Fibroblast of lung (primary cell): ENCODE data around the gene SLC23A3. TPM values are rescaled to one million over a fixed set of nuclear protein-coding genes. Genes with fewer than 3 reads are reported as not detected.

Experiments
- DNase-seq, 2 donors: peaks; one replicate each; pipeline versions ENCODE4 v3.0.0 to v3.0.0-alpha.2; 2010; ENCODE audit warnings: low read depth in 2 of 2
- H2AFZ ChIP-seq: 2 replicates; pipeline ENCODE4 v1.5.1; 2012; ENCODE audit warnings: low read length, control low read depth, inconsistent platforms
- H3K27ac ChIP-seq: 2 replicates; pipeline ENCODE4 v1.5.1; 2011; ENCODE audit warnings: low read length, control low read depth; ENCODE audit not compliant: insufficient read depth
- H3K27me3 ChIP-seq: 2 replicates; pipeline ENCODE4 v1.5.1; 2011; ENCODE audit warnings: mild to moderate bottlenecking, low read length; ENCODE audit not compliant: control insufficient read depth, insufficient read depth
- H3K36me3 ChIP-seq: 2 replicates; pipeline ENCODE4 v1.5.1; 2011; ENCODE audit warnings: low read length; ENCODE audit not compliant: control insufficient read depth, insufficient read depth
- H3K4me1 ChIP-seq: 2 replicates; pipeline ENCODE4 v1.5.1; 2011; ENCODE audit warnings: low read length; ENCODE audit not compliant: control insufficient read depth, insufficient read depth; ENCODE audit errors: extremely low read depth
- H3K4me2 ChIP-seq: 2 replicates; pipeline ENCODE4 v1.5.1; 2011; ENCODE audit warnings: low read length, control low read depth; ENCODE audit not compliant: insufficient read depth; ENCODE audit errors: extremely low read depth
- H3K4me3 ChIP-seq, 4 experiments: fragments of 200-600 bp in 1 of 4; sonication (generic) in 1 of 4; replicated peaks in 1 of 4; 2 replicates each; pipeline ENCODE4 v1.5.1; 2011 to 2016; ENCODE audit warnings: low read length in 4 of 4, low read depth in 3 of 4, mild to moderate bottlenecking in 3 of 4, control low read depth in 2 of 4, inconsistent platforms in 1 of 4, mixed read lengths in 1 of 4; ENCODE audit not compliant: insufficient read depth in 1 of 4; ENCODE audit errors: control extremely low read depth in 1 of 4
- H3K79me2 ChIP-seq: 2 replicates; pipeline ENCODE4 v1.5.1; 2012; ENCODE audit warnings: mild to moderate bottlenecking, low read length, inconsistent platforms; ENCODE audit not compliant: control insufficient read depth, insufficient read depth
- H3K9ac ChIP-seq: 2 replicates; pipeline ENCODE4 v1.5.1; 2011; ENCODE audit warnings: mild to moderate bottlenecking, low read length, control low read depth; ENCODE audit not compliant: insufficient read depth
- H3K9me3 ChIP-seq: 2 replicates; pipeline ENCODE4 v1.5.1; 2012; ENCODE audit warnings: low read depth, low read length; ENCODE audit not compliant: control insufficient read depth, insufficient read depth
- H4K20me1 ChIP-seq: 2 replicates; pipeline ENCODE4 v1.5.1; 2011; ENCODE audit warnings: low read length; ENCODE audit not compliant: control insufficient read depth, insufficient read depth; ENCODE audit errors: extremely low read depth
- CTCF ChIP-seq, 2 donors: IDR thresholded peaks in 1 of 2; conservative IDR thresholded peaks in 1 of 2; 1 replicate in 1 of 2; 2 replicates in 1 of 2; pipeline ENCODE4 v1.5.1; 2011 to 2012; ENCODE audit warnings: low read length in 2 of 2, control low read depth in 1 of 2, inconsistent platforms in 1 of 2, low read depth in 1 of 2, mild to moderate bottlenecking in 1 of 2
- EZH2 ChIP-seq: IDR thresholded peaks from 2 replicates; pipeline ENCODE4 v1.5.1; 2012; ENCODE audit warnings: low read length, control low read depth, mild to moderate bottlenecking; ENCODE audit errors: missing control alignments
- polyA plus RNA-seq, 2 donors: library from polyadenylated mRNA; depleted of rRNA in 1 of 2; stranded (reverse) in 1 of 2; unstranded in 1 of 2; fragments of >200 nt; gene quantifications; 2 replicates each; pipeline ENCODE4 v1.2.1, GENCODE V29; 2011 to 2012; ENCODE audit warnings: missing spikeins in 1 of 2
- total RNA-seq: library from RNA; depleted of rRNA; stranded (reverse); fragments of >200 nt; gene quantifications from 2 replicates; pipeline ENCODE4 v1.2.1, GENCODE V29; 2014

The SLC23A3 gene
- total and polyA plus RNA-seq, 2 donors (not counting 1 experiment from before 2014, with no cell fraction given) = 0.52 to 2.5 TPM

DNA sequence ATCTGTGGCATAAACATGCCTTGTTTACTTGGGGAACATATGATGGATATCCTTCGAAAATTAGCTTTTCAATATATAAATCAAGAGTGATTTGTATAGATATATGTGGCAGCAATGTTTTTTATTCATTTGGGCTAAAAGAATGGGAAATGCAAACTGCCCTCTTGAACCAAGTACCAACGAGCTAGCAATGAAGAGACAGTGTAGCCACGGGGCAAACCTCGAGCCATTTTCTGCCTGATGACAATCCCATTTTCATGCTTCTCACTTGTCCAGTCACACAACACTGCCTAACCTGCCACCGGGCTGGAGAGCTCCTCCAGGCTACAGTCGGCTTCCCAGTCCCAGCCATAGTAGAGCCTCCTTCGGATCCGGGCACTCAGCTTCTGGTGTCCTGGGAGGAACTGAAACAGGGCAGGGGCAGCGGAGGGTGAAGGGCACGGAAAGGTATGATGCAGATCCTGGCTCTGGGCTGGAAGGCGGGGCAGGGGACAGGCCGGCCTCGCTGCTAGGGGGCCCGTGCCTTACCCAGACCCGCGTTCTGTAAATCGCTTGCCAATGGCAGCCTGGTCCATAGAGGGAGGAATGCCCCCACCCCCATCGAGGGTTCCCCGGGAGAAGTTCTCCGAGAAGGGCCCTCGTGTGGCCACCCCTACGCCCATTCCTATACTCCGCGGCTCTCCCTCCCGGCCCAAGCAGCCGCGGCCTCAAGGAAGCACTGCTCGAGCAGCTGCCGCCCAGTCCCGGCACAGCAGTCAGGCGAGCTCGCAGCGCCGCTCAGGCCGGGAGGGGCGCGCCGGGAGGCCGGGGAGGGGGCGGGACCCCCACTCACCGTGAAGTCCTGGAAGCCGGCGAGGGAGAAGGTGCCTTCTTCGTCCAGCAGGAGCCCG lies 6.3 kb upstream of the SLC23A3 start:
- DNase-seq = peak; percentile 27 to 38
- Histone ChIP-seq H3K9ac (peak overlapping the region; percentile 70), H3K27me3 (no peaks in the 10 kb centered on the region), H3K4me3 (peak overlapping the region; percentile 70 to 93 (median 78)), H3K4me1 (peaks cover 12% of the 10 kb centered on the region), H3K27ac (peak overlapping the region; percentile 98), H3K79me2 (peaks cover 23% of the 10 kb centered on the region), H4K20me1 (no peaks in the 10 kb centered on the region), H3K36me3 (peaks cover 13% of the 10 kb centered on the region), H3K9me3 (no peaks in the 10 kb centered on the region), H3K4me2 (peak overlapping the region; percentile 97), H2AFZ (peak overlapping the region; percentile 61)
- peak in 1 of 2 donors; percentile 4 for TF ChIP-seq CTCF (conservative IDR thresholded peaks at IDR 0.05 in 1 of 2, IDR thresholded peaks at IDR 0.05 in 1 of 2; ENCODE audit: low read depth in 1 of 2, low read length in 2 of 2)
- no peak for TF ChIP-seq EZH2

GRCh38 chr2:219175486-219175885 lies 5.7 kb upstream of the SLC23A3 start:
- H3K27me3 ChIP-seq = no peaks in the 10 kb centered on the region
- H4K20me1 ChIP-seq = no peaks in the 10 kb centered on the region
- no peak for TF ChIP-seq CTCF (conservative IDR thresholded peaks at IDR 0.05 in 1 of 2, IDR thresholded peaks at IDR 0.05 in 1 of 2; ENCODE audit: low read depth in 1 of 2, low read length in 2 of 2)
- no peak for TF ChIP-seq EZH2
- DNase-seq = no peak
- peaks cover 23% of the 10 kb centered on the region for H3K79me2 ChIP-seq
- peaks cover 13% of the 10 kb centered on the region for H3K36me3 ChIP-seq
- peak overlapping the region; percentile 70 to 93 (median 78) for H3K4me3 ChIP-seq
- no peak overlapping the region for H2AFZ ChIP-seq
- peak overlapping the region; percentile 97 for H3K4me2 ChIP-seq
- H3K4me1 ChIP-seq = peaks cover 12% of the 10 kb centered on the region
- no peak overlapping the region for H3K27ac ChIP-seq
- no peak overlapping the region for H3K9ac ChIP-seq
- H3K9me3 ChIP-seq = no peaks in the 10 kb centered on the region

GRCh38 chr2:219174801-219175200 lies 5.0 kb upstream of the SLC23A3 start:
- H4K20me1 ChIP-seq = no peaks in the 10 kb centered on the region
- no peak overlapping the region for H3K9ac ChIP-seq
- no peak for DNase-seq
- H3K4me3 ChIP-seq = no peak overlapping the region
- H3K27ac ChIP-seq = no peak overlapping the region
- no peak for TF ChIP-seq CTCF (conservative IDR thresholded peaks at IDR 0.05 in 1 of 2, IDR thresholded peaks at IDR 0.05 in 1 of 2; ENCODE audit: low read depth in 1 of 2, low read length in 2 of 2)
- no peak for TF ChIP-seq EZH2
- H2AFZ ChIP-seq = no peak overlapping the region
- H3K79me2 ChIP-seq = peaks cover 23% of the 10 kb centered on the region
- H3K9me3 ChIP-seq = no peaks in the 10 kb centered on the region
- no peaks in the 10 kb centered on the region for H3K27me3 ChIP-seq
- peaks cover 12% of the 10 kb centered on the region for H3K4me1 ChIP-seq
- H3K4me2 ChIP-seq = no peak overlapping the region
- H3K36me3 ChIP-seq = peaks cover 13% of the 10 kb centered on the region
